Calu3 (cell line): ENCODE data around the gene KCNAB3. TPM values are rescaled to one million over a fixed set of nuclear protein-coding genes. Genes with fewer than 3 reads are reported as not detected.

Experiments used
- BruUV-seq: library from RNA; stranded (reverse); fragments of 400-500 nt; replicated peaks from 2 replicates; lab custom pipeline; 2021; lab: Mats Ljungman, UMichigan
- CTCF ChIA-PET: fragments of 300-600 bp; sonication (Branson Sonifier 250); formaldehyde crosslinking; loops from one replicate; lab custom pipeline; 2022; ENCODE audit warnings: antibody characterized with exemption; lab: Charles Lee
- DNase-seq: peaks from one replicate; pipeline ENCODE4 v3.0.0; 2022
- H3K27ac Mint-ChIP-seq: one replicate; pipeline ENCODE4 v1.8.0; 2022; ENCODE audit warnings: mixed read lengths; ENCODE audit not compliant: unreplicated experiment
- H3K27me3 Mint-ChIP-seq: one replicate; pipeline ENCODE4 v1.8.0; 2022; ENCODE audit warnings: mixed read lengths; ENCODE audit not compliant: unreplicated experiment
- H3K36me3 Mint-ChIP-seq: one replicate; pipeline ENCODE4 v1.8.0; 2022; ENCODE audit warnings: mild to moderate bottlenecking, moderate library complexity, mixed read lengths; ENCODE audit not compliant: insufficient read depth, unreplicated experiment
- H3K4me1 Mint-ChIP-seq: one replicate; pipeline ENCODE4 v1.8.0; 2022; ENCODE audit warnings: mild to moderate bottlenecking, low read depth, mixed read lengths; ENCODE audit not compliant: unreplicated experiment
- H3K4me3 Mint-ChIP-seq: one replicate; pipeline ENCODE4 v1.8.0; 2022; ENCODE audit warnings: mild to moderate bottlenecking, low read depth, moderate library complexity, mixed read lengths; ENCODE audit not compliant: unreplicated experiment
- H3K9me3 Mint-ChIP-seq: one replicate; pipeline ENCODE4 v1.8.0; 2022; ENCODE audit warnings: low read depth, mixed read lengths; ENCODE audit not compliant: unreplicated experiment
- intact Hi-C: fragments of 100-400 bp; cut with micrococcal nuclease; formaldehyde crosslinking; loops from one replicate; pipeline ENCODE4 v1.10.0; 2022; ENCODE audit not compliant: unreplicated experiment
- total RNA-seq: library from RNA; stranded (reverse); gene quantifications from 2 replicates; pipeline ENCODE4 v1.2.3, GENCODE V29; 2022
- TF ChIP-seq, protein P1 (sequence below): fragments of 200-600 bp; IDR thresholded peaks from one replicate; pipeline ENCODE4 v1.8.0; 2022; ENCODE audit warnings: antibody characterized with exemption; ENCODE audit not compliant: unreplicated experiment

KCNAB3 gene
- total RNA-seq, 1 experiment from 2014 or later, result 4.8 TPM

- peaks cover 17% of the 10 kb centered on the region for H3K36me3 Mint-ChIP-seq
- no peak overlapping the region for H3K27ac Mint-ChIP-seq
- peak; percentile 36 for DNase-seq
- BruUV-seq, result no TSS peak
- H3K4me1 Mint-ChIP-seq, result peaks cover 8% of the 10 kb centered on the region
- no peak overlapping the region for H3K4me3 Mint-ChIP-seq
- intact Hi-C loops, result loop anchor here (10.0 kb wide), 1 partner anchor 48 kb away; the partner anchor contains the start of genes CNTROB and TRAPPC1
- TF ChIP-seq, protein P1, sequence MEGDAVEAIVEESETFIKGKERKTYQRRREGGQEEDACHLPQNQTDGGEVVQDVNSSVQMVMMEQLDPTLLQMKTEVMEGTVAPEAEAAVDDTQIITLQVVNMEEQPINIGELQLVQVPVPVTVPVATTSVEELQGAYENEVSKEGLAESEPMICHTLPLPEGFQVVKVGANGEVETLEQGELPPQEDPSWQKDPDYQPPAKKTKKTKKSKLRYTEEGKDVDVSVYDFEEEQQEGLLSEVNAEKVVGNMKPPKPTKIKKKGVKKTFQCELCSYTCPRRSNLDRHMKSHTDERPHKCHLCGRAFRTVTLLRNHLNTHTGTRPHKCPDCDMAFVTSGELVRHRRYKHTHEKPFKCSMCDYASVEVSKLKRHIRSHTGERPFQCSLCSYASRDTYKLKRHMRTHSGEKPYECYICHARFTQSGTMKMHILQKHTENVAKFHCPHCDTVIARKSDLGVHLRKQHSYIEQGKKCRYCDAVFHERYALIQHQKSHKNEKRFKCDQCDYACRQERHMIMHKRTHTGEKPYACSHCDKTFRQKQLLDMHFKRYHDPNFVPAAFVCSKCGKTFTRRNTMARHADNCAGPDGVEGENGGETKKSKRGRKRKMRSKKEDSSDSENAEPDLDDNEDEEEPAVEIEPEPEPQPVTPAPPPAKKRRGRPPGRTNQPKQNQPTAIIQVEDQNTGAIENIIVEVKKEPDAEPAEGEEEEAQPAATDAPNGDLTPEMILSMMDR, result no peak
- no peaks in the 10 kb centered on the region for H3K9me3 Mint-ChIP-seq
- CTCF ChIA-PET, result no interaction called here
- H3K27me3 Mint-ChIP-seq, result no peaks in the 10 kb centered on the region
These were observed 43.2 kb downstream of the KCNAB3 start for GRCh38 chr17:7886227-7887037.

DNA sequence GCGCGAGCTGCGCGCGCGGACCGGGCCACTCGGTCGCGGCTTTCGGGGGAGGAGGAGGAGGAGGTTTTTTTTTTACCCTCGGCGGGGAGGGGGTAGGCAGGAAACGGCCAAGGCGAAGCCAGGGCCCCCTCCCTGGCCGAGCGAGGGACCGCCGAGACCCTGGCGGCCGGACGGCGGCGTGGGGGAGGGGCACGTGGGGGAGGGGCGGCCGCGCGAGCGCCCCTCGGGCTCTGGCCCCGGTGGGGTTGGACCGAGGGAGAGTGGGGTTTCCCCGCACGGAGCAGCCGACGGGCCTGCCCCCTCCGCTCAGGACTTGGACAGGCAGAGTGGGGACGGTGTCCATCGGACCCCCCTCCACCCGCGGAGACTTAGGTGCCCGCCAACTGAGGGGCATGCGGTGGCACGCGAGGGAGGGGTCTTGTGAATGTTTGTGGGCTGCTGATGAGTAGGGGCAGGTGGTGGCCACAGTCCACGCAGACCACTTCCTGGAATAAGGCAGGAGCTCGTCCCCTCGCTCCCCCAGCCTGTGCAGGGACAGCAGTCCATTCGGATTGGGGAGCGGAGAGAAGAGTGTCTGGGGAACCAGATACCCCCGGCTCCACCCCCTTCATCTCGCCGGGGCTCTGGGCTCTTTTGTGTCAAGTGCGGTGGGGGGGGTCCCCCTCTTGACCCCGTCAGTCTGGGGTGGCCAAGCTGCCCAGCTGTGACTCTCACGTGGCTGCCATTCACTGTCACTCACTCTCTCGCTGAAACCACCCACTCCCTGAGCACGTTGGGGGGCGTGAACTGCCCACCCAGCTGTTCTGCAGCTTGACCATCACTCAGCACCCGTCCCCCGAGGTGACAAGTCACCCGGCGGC, 44.1 kb downstream of the KCNAB3 start:
- Mint-ChIP-seq H3K27ac (no peak overlapping the region), H3K27me3 (no peaks in the 10 kb centered on the region), H3K4me3 (no peak overlapping the region), H3K36me3 (peaks cover 16% of the 10 kb centered on the region), H3K9me3 (no peaks in the 10 kb centered on the region), H3K4me1 (peaks cover 6% of the 10 kb centered on the region)
- BruUV-seq, result no TSS peak
- intact Hi-C loops, result loop anchor here (10.0 kb wide), 1 partner anchor 49 kb away; the partner anchor contains the start of genes CNTROB and TRAPPC1
- CTCF ChIA-PET, result interaction anchor here (0.6 to 0.7 kb wide), 3 partner anchors 23 to 51 kb away, joined by 4 to 6 read pairs (median 5); no protein-coding TSS in a partner anchor
- peak; percentile 45 for DNase-seq
- TF ChIP-seq, protein P1, result no peak

DNA sequence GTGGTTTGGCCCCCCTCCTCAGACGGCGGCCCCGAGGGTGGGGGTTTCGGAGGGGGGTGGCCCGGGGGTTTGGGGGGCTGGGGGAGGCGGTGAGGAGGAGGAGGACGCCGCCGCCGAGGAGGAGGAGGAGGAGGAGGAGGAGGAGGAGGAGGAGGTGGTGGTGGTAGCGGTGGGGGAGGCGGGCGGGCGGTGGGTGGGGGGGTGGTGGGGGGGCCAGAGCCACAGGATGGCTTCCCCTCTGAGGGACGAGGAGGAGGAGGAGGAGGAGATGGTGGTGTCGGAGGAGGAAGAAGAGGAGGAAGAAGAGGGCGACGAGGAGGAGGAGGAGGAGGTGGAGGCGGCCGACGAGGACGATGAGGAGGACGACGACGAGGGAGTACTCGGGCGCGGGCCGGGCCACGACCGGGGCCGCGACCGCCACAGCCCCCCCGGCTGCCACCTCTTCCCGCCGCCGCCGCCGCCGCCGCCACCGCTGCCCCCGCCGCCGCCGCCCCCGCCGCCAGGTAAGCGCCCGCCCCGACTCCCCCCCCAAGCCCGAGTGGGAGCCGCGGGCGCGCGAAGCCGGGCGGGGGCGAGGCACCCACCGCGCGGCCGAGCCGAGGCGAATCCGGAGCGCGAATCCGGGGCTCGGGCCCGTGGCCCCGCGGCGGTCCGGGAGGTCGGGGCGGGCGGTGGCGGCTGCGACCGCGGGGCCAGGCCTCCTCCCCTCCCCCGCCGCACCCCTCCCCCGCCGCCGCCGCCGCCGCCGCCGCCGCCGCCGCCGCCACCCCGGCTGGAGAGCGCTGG, 44.9 kb downstream of the KCNAB3 start:
- no peaks in the 10 kb centered on the region for H3K9me3 Mint-ChIP-seq
- no peaks in the 10 kb centered on the region for H3K4me1 Mint-ChIP-seq
- CTCF ChIA-PET, result interaction anchor here (0.7 kb wide), 2 partner anchors 48 to 50 kb away, joined by 4 to 5 read pairs; no protein-coding TSS in a partner anchor
- intact Hi-C loops, result loop anchor here (10.0 kb wide), 1 partner anchor 50 kb away; the partner anchor contains the start of genes CNTROB and TRAPPC1
- peak; percentile 8 for DNase-seq
- no peaks in the 10 kb centered on the region for H3K27me3 Mint-ChIP-seq
- TF ChIP-seq, protein P1, result no peak
- no TSS peak for BruUV-seq
- no peak overlapping the region for H3K4me3 Mint-ChIP-seq
- H3K36me3 Mint-ChIP-seq, result peaks cover 10% of the 10 kb centered on the region
- H3K27ac Mint-ChIP-seq, result no peak overlapping the region
